DLD1 (cell line): ENCODE measurements around the gene DISP2.

Experiments used
- in situ Hi-C: cut with HindIII; loops from 2 replicates; pipeline ENCODE4 v1.10.0; 2017; ENCODE audit warnings: low sequenced_read_pairs

Gene DISP2

GRCh38 chr15:40388941-40389823 lies 31.2 kb downstream of the DISP2 start:
- in situ Hi-C loops: no loop called here

- in situ Hi-C loops: no loop called here
Observed at GRCh38 chr15:40389824-40390595, 32.0 kb downstream of the DISP2 start.

GRCh38 chr15:40392986-40393948 lies 35.2 kb downstream of the DISP2 start:
- in situ Hi-C loops: no loop called here

- in situ Hi-C loops: no loop called here
Observed at GRCh38 chr15:40397688-40398412, 39.8 kb downstream of the DISP2 start.

- in situ Hi-C loops: no loop called here
Observed at GRCh38 chr15:40398413-40398873, 40.4 kb downstream of the DISP2 start.

- in situ Hi-C loops: no loop called here
Observed at GRCh38 chr15:40399370-40399769, 41.4 kb downstream of the DISP2 start.

- in situ Hi-C loops: no loop called here
Observed at GRCh38 chr15:40405501-40406381, 47.7 kb downstream of the DISP2 start, which contains the start of gene IVD. Gene IVD (plus strand): TSS chr15:40405795. CDS start chr15:40405828, 33 bp downstream.

- in situ Hi-C loops: no loop called here
Observed at GRCh38 chr15:40407330-40407990, 49.4 kb downstream of the DISP2 start.

- in situ Hi-C loops: no loop called here
Observed at GRCh38 chr15:40409366-40409765, 51.3 kb downstream of the DISP2 start.

GRCh38 chr15:40410476-40410875 lies 52.5 kb downstream of the DISP2 start:
- in situ Hi-C loops: no loop called here

GRCh38 chr15:40412095-40412759 lies 54.2 kb downstream of the DISP2 start:
- in situ Hi-C loops: no loop called here

- in situ Hi-C loops: no loop called here
Observed at GRCh38 chr15:40413036-40413435, 55.0 kb downstream of the DISP2 start.

- in situ Hi-C loops: no loop called here
Observed at GRCh38 chr15:40414816-40415215, 56.8 kb downstream of the DISP2 start.

- in situ Hi-C loops: no loop called here
Observed at GRCh38 chr15:40415226-40415625, 57.2 kb downstream of the DISP2 start.

- in situ Hi-C loops: no loop called here
Observed at GRCh38 chr15:40416056-40416455, 58.0 kb downstream of the DISP2 start.

- in situ Hi-C loops: no loop called here
Observed at GRCh38 chr15:40418126-40418525, 60.1 kb downstream of the DISP2 start.

- in situ Hi-C loops: no loop called here
Observed at GRCh38 chr15:40420071-40420713, 62.2 kb downstream of the DISP2 start.
